HG02623 (cell line): ENCODE measurements around the gene KAZN.

Experiments
- ATAC-seq: cut with Tn5 transposase; IDR thresholded peaks from one replicate; pipeline ENCODE4 v1.9.1; 2021; ENCODE audit warnings: moderate library complexity; ENCODE audit not compliant: unreplicated experiment

KAZN gene

DNA sequence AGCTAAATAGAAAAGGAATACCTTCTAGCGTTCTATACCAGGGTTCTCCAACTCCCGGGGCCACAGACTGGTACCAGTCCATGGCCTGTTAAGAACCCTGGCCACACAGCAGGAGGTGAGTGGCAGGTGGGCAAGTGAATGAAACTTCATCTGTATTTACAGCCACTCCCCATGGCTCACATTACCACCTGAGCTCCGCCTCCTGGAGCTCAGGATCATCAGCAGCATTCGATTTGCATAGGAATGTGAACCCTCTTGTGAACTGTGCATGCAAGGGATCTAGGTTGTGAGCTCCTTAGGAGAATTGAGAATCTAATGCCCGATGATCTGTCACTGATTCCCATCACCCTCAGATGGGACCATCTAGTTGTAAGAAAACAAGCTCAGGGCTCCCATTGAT, 107.3 kb downstream of the KAZN start:
- ATAC-seq = no peak

GRCh38 chr1:14706631-14707030, 108.1 kb downstream of the KAZN start:
- no peak for ATAC-seq

GRCh38 chr1:14707531-14708445, 109.3 kb downstream of the KAZN start:
- ATAC-seq = no peak

GRCh38 chr1:14710331-14710730, 111.8 kb downstream of the KAZN start:
- ATAC-seq = no peak

DNA sequence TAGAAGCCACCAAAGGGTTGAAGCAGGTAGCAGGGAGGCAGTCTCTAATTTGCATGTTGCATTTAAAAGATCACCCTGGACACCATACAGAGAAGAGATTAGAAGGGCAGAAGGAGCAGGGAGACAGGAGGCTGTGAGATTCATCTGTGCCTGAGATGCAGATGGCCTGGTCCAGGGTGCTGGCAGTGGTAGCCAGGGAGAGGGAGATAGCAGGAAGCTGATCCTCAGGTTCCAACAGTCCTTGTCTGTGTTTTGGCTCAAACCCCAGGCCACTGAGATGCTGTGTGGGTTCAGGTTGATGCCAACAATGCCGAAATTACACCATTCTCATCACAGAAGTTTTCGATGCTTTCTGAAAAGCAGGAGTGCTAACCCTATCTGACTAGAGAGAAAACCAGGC, 113.7 kb downstream of the KAZN start:
- ATAC-seq = no peak

DNA sequence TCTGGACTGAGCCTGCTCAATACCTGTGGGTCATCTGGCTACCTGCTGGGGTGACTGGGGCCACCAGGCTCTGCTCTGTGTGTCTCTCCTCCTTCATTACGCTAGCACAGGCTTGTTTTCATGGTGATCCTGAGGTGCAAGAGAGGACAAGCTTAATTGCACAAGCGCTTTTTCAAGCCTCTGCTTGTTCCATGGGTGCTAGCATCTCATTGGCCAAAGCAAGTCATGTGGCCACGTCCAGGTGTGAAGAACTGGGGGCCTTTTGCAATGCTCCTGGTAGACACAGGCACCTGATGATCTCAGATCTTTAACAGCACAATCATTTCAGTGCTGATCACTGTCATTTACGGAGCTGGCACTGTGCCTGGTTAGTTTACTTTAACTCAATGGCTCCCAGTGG, 114.6 kb downstream of the KAZN start:
- ATAC-seq = no peak

DNA sequence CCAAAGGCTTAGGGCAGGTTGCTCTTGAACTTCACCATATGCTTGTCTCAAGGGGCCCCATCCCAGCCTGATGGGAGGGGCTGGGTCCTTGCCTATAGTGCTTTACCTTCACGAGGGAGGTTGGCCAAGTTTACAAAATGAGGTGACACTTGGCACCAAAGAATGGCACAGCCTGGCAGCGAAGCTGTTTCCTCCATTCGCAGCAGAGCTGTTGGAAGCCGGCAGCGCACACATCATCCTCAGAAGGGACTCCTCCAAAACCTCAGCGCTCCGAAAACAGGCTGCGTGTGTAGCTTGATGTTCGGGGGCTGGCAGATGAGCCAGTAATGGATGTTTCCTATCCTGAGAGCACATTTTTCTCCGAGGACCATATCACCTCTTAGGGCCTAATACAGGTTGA, 116.8 kb downstream of the KAZN start:
- ATAC-seq = no peak

- no peak for ATAC-seq
Observed at GRCh38 chr1:14715802-14716201, 117.3 kb downstream of the KAZN start.

- no peak for ATAC-seq
Observed at GRCh38 chr1:14716474-14716873, 118.0 kb downstream of the KAZN start.

DNA sequence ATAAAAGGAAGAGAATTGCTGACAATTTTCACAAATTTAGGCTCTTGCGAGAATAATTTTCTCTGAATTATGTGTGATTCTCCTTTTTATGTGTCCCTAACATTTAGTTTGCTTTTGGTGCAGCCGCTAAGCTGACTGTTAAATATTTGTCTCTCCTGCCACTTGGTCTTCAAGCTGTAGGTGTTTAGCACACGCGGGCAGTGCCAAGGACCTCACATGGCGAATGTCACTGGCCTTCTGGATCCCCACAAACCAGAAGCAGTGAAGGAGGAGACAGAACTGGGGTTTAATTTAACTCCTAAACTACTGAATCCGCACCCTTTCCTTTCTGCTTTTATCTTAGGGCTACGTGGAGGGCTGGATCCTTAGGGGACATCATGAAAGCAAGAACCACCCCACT, 120.0 kb downstream of the KAZN start:
- no peak for ATAC-seq

DNA sequence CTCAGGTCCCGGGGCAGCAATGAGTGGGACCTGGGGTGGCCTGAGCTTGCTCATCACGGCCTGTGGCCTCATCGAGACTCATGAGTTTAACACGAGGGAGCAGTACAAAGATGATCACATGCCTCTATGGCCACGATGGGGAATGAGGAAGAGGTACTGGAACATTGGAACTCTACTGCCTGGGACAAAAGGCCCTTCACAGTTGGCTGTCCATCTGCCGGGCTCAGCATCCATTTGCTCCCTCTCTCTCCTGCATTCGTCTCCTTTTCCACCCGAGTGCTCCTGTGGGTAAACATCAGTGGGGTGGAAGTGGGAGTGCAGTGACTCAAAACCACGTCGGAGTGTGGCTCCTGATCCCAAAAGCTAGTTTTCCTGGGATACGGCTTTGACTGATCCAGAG, 124.9 kb downstream of the KAZN start:
- no peak for ATAC-seq

DNA sequence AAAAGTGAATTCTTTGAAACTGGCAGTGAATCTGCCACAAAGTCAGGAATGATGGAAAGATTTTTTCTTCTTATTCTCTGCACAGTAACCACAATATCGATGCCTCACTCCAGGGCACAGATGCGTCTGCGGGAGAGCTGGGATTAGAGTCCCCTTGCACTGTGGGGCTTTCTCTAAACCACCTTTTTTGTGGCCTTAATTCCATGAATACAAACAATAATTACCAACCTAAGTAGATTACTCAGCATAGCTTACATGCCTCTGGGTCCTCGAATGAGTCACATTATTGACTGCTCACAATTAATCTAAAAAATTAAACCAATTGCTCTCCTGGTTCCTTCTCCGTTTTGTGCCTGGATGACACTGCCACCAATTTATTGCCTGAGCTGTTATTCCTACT, 125.8 kb downstream of the KAZN start:
- ATAC-seq = no peak

GRCh38 chr1:14724678-14725077, 126.2 kb downstream of the KAZN start:
- ATAC-seq = no peak

DNA sequence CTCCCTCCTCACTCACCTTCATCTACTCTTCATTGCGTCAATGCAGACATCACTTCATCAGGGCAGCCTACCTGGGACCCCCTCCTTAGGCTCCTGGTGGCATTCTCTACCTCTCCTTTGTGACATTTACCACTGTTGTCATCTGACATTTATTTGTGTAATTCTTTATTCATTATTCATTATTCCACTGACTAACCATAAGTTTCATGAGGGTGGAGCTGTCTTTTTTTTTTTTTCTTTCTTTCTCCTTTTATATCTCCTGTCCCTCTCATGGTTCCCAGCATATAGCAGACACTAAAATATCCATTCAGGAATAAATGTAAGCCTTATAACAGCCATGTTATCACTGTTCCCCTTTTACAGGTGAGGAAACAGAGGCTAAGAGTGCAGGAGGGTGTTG, 126.8 kb downstream of the KAZN start:
- no peak for ATAC-seq

GRCh38 chr1:14725695-14726094, 127.2 kb downstream of the KAZN start:
- ATAC-seq = no peak

DNA sequence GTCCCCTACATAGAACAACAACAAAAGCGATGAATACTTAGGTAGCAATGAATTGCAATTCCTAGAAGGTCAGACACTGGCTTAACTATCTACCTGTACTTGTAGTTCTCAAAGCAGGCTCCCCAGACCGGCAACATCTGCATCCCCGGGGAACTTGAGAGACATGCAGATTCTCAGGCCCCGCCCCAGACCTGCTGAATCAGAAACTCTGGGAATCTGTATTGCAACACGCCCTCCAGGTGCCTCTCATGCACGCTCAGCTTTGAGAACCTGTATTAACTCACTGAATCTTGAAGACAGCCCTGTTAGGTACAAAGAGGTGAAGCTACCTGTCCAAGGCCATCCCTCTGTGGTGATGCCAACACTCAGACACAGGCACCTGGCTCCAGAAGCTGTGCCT, 128.1 kb downstream of the KAZN start:
- no peak for ATAC-seq

DNA sequence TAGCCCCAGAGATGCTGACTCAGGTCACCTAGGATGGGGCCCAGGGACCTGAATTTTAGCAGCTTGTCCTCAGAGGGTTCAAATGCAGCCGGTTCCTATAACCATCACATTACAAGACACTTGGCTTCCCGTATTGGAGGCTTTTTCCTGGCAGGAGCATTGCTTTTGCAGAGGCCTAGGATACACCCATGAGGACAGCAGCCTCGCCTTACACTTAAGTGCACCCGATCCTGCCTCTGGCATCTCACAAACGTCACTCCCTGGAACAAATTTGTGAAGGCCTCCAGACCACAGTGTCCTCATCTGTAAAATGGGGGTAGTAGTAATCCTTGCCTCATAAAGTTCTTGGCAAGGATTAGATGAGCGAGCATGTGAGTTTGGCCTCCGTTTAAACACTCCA, 130.0 kb downstream of the KAZN start:
- no peak for ATAC-seq

DNA sequence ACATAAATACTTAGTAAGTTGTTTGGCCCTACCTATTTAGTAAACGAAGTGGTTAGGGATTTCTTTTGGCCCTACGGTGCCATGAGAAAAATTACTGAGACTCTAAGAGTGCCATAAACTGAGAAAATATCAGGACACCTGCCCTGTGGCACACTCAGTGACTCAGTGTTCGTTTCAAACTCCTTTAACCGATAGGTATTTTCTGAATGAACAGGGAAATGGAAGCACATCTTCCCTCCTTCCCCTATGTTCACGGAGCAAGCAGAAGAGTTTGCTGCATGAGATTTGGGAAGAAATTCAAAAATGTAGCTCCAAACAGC, 134.2 kb downstream of the KAZN start:
- no peak for ATAC-seq

- ATAC-seq = no peak
Observed at GRCh38 chr1:14733048-14733778, 134.7 kb downstream of the KAZN start.

GRCh38 chr1:14733779-14734140, 135.3 kb downstream of the KAZN start:
- ATAC-seq = no peak

GRCh38 chr1:14735841-14736240, 137.4 kb downstream of the KAZN start:
- no peak for ATAC-seq

GRCh38 chr1:14737561-14738094, 139.1 kb downstream of the KAZN start:
- ATAC-seq = no peak
